KOPT-K1 (cell line): ENCODE measurements around the gene RPS14.
"Not testable (repeated sequence)": the region's sequence is repeated elsewhere in the genome, so short reads cannot be mapped to it uniquely, and the experiment has no call there.

Source experiments
- H3K27ac ChIP-seq: fragments of 200-600 bp; sonication (generic); 2 replicates; pipeline ENCODE4 v1.5.1; 2016; ENCODE audit warnings: antibody characterized with exemption, mild to moderate bottlenecking, low read depth, low read length; ENCODE audit not compliant: poor library complexity, severe bottlenecking
- H3K36me3 ChIP-seq: fragments of 200-600 bp; sonication (generic); 2 replicates; pipeline ENCODE4 v1.5.1; 2017; ENCODE audit warnings: antibody characterized with exemption, mild to moderate bottlenecking, low read length, moderate library complexity; ENCODE audit not compliant: insufficient read depth
- H3K9me3 ChIP-seq: fragments of 200-600 bp; sonication (generic); 2 replicates; pipeline ENCODE4 v1.5.1; 2017; ENCODE audit warnings: antibody characterized with exemption, low read length, mild to moderate bottlenecking; ENCODE audit not compliant: insufficient read depth, poor library complexity, severe bottlenecking

The RPS14 gene

DNA sequence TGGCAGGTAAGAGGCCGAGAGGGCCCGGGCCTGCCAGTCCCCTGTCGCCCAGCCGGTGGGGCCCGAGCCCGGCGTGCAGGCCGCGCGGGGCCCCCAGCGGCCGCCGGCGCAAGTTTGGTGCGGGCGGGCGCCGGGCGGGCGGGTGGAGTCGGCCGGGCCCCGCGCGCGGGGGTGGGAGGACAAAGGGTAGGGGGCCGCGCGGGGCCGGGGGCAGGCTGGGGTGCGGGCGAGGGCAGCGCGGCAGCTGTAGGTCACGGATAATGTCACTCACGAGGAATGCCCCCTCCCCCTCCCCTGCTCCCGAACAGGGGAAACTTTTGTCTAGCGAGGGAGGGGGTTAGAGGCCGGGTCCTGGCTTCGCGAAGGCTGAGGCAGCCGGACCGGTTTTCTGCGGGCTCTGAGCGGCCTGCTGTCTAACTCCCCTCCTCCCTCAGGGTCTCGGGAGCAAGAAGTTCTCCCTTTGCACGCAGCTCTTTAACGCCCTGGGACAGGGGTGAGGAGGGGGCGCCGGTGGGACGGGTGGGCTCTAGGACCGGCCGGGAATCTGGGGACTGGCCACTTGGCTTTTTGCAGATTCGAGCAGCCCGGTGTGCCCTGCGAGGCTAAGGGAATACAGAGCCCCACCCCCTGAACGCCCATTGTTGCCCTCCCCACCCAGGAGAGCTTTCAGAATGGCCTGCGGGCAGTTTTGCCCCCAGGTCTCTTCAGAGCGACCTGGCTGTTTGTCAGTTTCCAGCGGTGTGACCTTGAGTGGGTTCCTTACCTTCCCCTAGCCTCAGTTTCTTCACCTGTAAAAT, 37.1 kb upstream of the RPS14 start:
- H3K9me3 ChIP-seq: no peaks in the 10 kb centered on the region

DNA sequence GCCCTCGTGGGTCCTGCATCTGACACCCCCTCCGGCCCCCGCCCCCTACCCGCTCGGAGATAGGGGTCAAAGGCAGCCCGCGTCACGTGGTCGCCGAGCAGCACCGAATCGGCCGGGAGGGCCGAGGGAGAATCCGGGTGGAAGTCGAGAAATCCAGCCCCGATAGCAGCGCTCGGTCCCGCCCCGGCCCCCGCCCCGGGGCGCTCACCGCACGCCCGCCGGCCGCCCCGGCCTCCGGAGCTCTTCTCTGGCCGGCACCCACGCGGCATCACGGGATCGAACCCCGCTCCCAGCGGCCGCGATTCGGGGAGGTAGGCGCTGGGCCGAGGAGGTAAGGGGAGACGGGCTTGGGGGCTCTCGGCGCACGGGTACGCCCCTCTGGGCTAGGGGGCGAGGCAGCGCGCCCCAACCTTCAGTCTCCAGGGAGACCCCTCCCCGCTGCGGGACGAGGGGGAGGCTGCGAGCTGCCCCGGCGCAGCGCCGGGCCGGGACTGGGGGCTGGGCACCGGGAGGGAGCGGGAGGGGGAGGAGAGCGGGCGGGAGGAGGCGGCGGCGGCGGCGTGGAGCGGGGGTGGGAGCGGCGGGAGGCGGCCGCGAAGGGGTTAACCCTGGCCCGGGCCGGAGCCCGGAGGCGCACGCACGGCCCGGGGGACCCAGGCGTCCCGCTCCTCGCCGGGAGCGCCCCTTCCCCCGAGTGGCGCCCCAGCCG, 36.3 kb upstream of the RPS14 start:
- no peak overlapping the region for H3K27ac ChIP-seq
- H3K9me3 ChIP-seq: no peaks in the 10 kb centered on the region
- no peaks in the 10 kb centered on the region for H3K36me3 ChIP-seq

More for the DNA sequence above, 37.1 kb upstream of the RPS14 start:
- Histone ChIP-seq H3K27ac (no peak overlapping the region), H3K36me3 (no peaks in the 10 kb centered on the region)

DNA sequence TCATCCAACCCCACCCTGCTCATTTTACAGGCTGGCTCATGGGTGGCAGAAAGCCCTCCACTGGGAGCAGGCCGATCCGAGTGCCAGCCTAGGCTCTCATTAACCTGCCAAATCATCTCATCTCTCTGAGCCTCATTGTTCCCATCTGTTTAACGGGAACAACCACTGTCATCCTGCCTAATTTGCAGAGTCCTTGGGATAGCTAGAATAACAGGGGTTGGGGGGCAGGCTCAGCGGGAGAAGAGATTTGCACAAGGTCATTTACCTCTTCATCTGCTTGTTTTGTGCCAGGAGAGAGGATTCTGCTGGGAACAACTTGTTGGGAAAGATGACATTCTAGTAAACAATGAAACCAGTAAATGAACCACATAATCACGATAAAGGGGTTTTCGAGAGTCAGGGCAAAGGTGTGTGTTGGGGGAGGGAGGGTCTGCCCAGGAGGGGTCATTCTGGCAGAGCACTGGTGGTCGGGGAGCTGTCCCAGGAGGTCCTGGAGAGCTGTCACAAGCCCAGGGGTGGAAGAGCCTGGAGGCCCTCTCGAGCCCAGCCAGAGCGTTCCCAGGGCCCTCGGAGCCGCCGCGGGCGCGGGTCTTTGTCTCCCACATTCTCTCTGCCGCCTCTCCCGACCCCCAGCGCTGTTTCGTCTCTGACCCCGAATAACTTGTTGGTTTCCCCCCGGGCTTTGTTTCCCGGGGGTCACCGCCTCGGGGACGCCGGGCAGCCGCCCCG, 35.6 kb upstream of the RPS14 start:
- H3K9me3 ChIP-seq: no peaks in the 10 kb centered on the region
- no peak overlapping the region for H3K27ac ChIP-seq
- H3K36me3 ChIP-seq: no peaks in the 10 kb centered on the region

DNA sequence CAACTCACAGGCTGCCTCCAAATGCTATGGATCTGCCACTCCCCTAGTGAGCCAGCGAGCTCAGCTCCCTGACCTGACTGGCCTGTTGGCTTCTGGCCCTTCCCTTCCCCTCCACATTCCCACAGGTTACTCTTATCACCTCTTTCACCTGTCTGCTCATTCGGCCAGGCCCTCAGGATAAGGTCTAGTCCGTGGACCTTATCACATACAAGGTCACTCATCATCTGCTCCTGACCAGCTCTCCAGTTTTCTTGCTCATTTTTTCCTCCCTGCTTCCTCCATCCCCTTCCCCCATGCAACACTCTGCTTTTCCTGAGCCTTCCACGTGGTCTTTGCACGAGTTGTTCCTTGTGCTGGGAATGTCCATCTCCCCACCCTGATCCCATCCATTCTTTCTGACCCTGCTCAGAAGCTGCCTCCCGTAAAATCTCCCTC, 32.5 kb upstream of the RPS14 start:
- no peaks in the 10 kb centered on the region for H3K9me3 ChIP-seq
- no peak overlapping the region for H3K27ac ChIP-seq
- no peaks in the 10 kb centered on the region for H3K36me3 ChIP-seq

DNA sequence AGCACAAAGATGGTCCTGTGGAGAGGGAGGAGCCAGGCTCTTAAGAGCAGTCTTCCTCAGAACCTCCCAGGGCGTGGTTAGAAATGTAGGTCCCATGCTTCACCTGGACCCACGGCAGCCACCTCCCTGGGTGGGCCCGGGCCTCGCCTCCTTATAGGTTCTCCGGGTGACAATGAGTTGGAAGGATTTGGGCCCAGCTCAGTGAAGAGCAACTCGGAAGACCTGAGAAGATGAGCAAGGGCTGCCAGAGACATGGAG, 32.1 kb upstream of the RPS14 start:
- Histone ChIP-seq H3K27ac (no peak overlapping the region), H3K9me3 (no peaks in the 10 kb centered on the region), H3K36me3 (no peaks in the 10 kb centered on the region)

GRCh38 chr5:150479416-150479815, 29.9 kb upstream of the RPS14 start:
- H3K27ac ChIP-seq: no peak overlapping the region
- H3K36me3 ChIP-seq: no peaks in the 10 kb centered on the region
- H3K9me3 ChIP-seq: no peaks in the 10 kb centered on the region

DNA sequence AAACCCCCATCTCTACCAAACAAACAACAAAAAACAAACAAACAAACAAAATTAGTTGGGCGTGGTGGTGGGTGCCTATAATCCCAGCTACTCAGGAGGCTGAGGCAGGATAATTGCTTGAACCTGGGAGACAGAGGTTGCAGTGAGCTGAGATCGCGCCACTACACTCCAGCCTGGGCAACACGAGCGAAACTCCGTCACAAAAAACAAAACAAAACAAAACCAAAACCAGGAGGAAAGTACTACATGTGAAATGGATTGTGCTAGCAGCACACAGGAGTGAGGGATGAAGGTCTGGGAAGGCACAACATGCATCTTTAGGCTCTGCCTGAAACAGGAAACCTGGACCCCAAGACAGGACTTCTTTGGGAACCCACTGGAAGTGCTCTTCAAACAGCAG, 27.0 kb upstream of the RPS14 start:
- H3K27ac ChIP-seq, H3K9me3 ChIP-seq, H3K36me3 ChIP-seq: not testable (repeated sequence)

GRCh38 chr5:150473673-150474358, 24.3 kb upstream of the RPS14 start:
- Histone ChIP-seq H3K9me3 (no peaks in the 10 kb centered on the region), H3K36me3 (no peaks in the 10 kb centered on the region), H3K27ac (no peak overlapping the region)

- Histone ChIP-seq H3K27ac (no peak overlapping the region), H3K36me3 (no peaks in the 10 kb centered on the region), H3K9me3 (no peaks in the 10 kb centered on the region)
These were observed 20.4 kb upstream of the RPS14 start for GRCh38 chr5:150469718-150470469.

DNA sequence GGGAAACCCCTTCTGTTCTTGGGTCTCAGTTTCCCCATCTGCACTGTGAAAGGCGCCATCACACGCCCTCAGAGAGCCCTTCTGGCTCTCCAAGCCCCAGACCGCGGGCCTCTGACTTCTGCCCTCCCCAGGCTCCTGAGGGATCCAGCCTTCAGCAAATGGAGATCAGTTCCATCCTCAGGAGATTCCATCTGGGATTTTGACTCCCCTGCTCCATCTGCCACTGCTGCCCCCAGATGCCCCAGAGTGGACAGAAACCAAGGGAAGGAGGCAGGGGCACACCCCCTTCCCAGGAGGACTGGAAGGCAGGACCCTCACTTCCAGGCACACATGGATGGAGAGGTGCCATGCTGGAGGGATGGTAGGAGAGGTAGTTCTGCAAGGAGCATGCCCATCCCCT, 18.7 kb upstream of the RPS14 start:
- Histone ChIP-seq H3K27ac (no peak overlapping the region), H3K9me3 (no peaks in the 10 kb centered on the region), H3K36me3 (no peaks in the 10 kb centered on the region)

DNA sequence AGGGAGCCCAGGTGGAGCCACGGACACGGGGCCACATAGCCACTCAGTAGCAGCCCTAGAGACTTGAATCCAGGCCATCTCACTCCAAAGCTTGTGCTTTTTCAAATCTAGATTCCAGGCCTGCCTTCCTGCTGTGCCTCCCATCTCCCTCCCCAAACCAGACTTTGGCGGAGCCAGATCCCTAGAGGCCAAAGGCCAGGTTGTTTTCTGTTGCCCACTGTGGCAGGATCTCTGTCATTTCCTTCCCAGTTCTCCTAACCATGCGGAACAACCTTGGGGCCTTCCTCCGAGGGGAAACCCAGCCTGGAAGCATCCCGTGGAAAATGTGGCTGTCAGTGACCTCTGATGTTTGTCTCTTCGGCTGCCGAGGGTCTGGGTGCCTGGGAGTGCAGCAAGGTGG, 16.4 kb upstream of the RPS14 start:
- H3K27ac ChIP-seq: no peak overlapping the region
- H3K9me3 ChIP-seq: no peaks in the 10 kb centered on the region
- no peaks in the 10 kb centered on the region for H3K36me3 ChIP-seq

GRCh38 chr5:150464554-150465012, 15.0 kb upstream of the RPS14 start:
- no peak overlapping the region for H3K27ac ChIP-seq

GRCh38 chr5:150461231-150461630, 11.7 kb upstream of the RPS14 start:
- no peak overlapping the region for H3K27ac ChIP-seq

More at GRCh38 chr5:150464554-150465012, 15.0 kb upstream of the RPS14 start:
- no peaks in the 10 kb centered on the region for H3K9me3 ChIP-seq
- H3K36me3 ChIP-seq: no peaks in the 10 kb centered on the region

DNA sequence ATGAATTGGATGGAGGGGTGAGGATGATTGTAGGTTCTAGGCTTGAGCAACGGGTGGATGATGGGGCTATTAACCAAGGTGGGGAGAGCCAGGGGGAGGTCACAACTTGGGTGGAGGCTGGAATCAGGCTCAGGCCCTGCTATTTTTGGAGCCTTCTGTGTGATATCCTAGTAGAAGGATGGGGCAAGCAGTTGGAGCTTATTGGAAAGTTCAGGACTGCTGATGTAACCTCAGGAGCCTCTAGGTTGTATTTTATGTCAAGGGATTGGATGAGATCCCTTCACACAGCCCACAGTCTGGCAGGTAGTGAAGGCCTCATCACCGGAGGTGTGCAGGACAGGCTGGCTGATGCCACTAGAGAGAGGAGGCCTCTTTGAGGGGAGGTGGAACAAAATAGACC, 11.2 kb upstream of the RPS14 start:
- Histone ChIP-seq H3K9me3 (no peaks in the 10 kb centered on the region), H3K27ac (no peak overlapping the region), H3K36me3 (no peaks in the 10 kb centered on the region)

More at GRCh38 chr5:150461231-150461630, 11.7 kb upstream of the RPS14 start:
- no peaks in the 10 kb centered on the region for H3K36me3 ChIP-seq
- no peaks in the 10 kb centered on the region for H3K9me3 ChIP-seq
